ENCODE results near the gene PCDH15. TPM values are rescaled to one million over a fixed set of nuclear protein-coding genes. Genes with fewer than 3 reads are reported as not detected.

The PCDH15 gene
- total RNA-seq, 4 donors from 2014 or later: not detected

DNA sequence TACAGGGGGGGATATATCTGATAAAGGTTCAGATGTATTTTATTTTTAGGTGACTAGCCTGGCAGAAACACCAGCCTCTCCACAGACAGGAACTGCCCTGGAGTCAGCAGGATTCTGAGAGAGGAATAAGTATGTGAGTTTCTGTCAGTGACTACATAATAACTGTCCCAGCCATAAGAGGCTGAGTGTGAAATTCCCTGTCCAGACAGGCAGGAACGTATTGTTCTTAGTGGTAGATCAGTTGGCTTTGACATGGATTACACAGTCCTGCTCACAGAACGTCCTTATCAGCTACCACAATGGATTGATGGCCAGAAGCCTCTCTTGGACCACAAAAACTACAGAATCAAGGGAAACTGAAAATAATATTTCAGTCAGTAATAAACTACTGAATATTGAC lies 709.8 kb downstream of the PCDH15 start:
- TF ChIP-seq, protein P1, sequence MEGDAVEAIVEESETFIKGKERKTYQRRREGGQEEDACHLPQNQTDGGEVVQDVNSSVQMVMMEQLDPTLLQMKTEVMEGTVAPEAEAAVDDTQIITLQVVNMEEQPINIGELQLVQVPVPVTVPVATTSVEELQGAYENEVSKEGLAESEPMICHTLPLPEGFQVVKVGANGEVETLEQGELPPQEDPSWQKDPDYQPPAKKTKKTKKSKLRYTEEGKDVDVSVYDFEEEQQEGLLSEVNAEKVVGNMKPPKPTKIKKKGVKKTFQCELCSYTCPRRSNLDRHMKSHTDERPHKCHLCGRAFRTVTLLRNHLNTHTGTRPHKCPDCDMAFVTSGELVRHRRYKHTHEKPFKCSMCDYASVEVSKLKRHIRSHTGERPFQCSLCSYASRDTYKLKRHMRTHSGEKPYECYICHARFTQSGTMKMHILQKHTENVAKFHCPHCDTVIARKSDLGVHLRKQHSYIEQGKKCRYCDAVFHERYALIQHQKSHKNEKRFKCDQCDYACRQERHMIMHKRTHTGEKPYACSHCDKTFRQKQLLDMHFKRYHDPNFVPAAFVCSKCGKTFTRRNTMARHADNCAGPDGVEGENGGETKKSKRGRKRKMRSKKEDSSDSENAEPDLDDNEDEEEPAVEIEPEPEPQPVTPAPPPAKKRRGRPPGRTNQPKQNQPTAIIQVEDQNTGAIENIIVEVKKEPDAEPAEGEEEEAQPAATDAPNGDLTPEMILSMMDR (IDR thresholded peaks at IDR 0.05 in 4 of 5, conservative IDR thresholded peaks at IDR 0.05 in 1 of 5): no peak
- TF ChIP-seq POLR2A (IDR thresholded peaks at IDR 0.05): no peak
- no peak for ATAC-seq
- in situ Hi-C loops (cut with MboI; ENCODE audit: low sequenced_read_pairs in 4 of 4): no loop called here
- Histone ChIP-seq H3K4me3 (no peak overlapping the region), H3K4me1 (no peaks in the 10 kb centered on the region), H3K27me3 (no peaks in the 10 kb centered on the region), H3K27ac (no peak overlapping the region), H3K36me3 (no peaks in the 10 kb centered on the region), H3K9me3 (no peaks in the 10 kb centered on the region)
- intact Hi-C loops (cut with DNase I; ENCODE audit: low total_unique reads): no loop called here
- DNase-seq: no peak

DNA sequence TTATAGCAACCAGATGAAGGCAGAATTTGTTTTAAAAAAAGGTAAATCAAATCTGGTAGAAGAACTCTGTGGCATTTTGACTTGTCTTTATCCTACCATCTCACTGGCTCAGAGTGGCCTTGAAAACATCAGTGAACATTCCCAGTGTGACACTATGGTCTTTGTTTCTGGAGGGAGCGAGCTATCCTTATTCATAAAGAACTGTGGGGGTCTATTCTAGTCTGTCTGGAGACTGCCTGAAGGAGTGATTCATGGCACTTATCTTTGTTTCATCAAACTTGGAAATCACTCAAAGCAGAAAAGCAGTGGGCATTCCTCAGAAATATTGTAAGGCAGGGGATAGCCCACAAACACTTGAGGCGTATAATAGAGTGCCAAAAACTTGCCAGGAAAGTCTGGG lies 719.1 kb downstream of the PCDH15 start:
- ATAC-seq: no peak
- in situ Hi-C loops (cut with MboI; ENCODE audit: low sequenced_read_pairs in 4 of 4): no loop called here
- no peak for DNase-seq
- TF ChIP-seq, protein P1 (IDR thresholded peaks at IDR 0.05 in 4 of 5, conservative IDR thresholded peaks at IDR 0.05 in 1 of 5): no peak
- no peak for TF ChIP-seq POLR2A (IDR thresholded peaks at IDR 0.05)
- Histone ChIP-seq H3K36me3 (no peaks in the 10 kb centered on the region), H3K27me3 (no peaks in the 10 kb centered on the region), H3K27ac (no peak overlapping the region), H3K9me3 (no peaks in the 10 kb centered on the region), H3K4me3 (no peak overlapping the region), H3K4me1 (no peaks in the 10 kb centered on the region)
- intact Hi-C loops (cut with DNase I; ENCODE audit: low total_unique reads): no loop called here

DNA sequence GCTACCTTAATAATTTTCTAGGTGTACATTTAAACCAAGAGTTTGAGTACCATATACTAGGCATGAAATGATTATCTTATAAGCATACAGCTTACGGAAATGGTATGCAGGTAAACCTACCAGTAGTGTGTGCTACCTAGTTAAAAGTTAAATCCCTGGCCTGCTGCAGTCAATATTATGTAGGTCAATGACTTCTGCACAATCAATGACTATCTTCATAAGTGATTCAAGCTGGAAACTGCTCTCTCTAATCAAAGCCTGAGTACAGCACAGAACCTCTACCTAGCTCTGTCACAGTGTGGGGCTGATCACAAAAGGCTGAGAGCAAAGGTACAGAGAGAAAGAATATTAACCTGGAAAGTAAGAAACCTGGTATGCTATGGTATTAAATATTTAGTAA lies 733.7 kb downstream of the PCDH15 start:
- TF ChIP-seq POLR2A (IDR thresholded peaks at IDR 0.05): no peak
- TF ChIP-seq, protein P1 (IDR thresholded peaks at IDR 0.05 in 4 of 5, conservative IDR thresholded peaks at IDR 0.05 in 1 of 5): no peak
- H3K4me1 ChIP-seq: no peaks in the 10 kb centered on the region
- DNase-seq (no peak), ATAC-seq (no peak)
- no peak overlapping the region for H3K27ac ChIP-seq
- intact Hi-C loops (cut with DNase I; ENCODE audit: low total_unique reads) (no loop called here), in situ Hi-C loops (cut with MboI; ENCODE audit: low sequenced_read_pairs in 4 of 4) (no loop called here)
- H3K36me3 ChIP-seq: no peaks in the 10 kb centered on the region
- no peak overlapping the region for H3K4me3 ChIP-seq
- H3K27me3 ChIP-seq: no peaks in the 10 kb centered on the region
- H3K9me3 ChIP-seq: no peaks in the 10 kb centered on the region

DNA sequence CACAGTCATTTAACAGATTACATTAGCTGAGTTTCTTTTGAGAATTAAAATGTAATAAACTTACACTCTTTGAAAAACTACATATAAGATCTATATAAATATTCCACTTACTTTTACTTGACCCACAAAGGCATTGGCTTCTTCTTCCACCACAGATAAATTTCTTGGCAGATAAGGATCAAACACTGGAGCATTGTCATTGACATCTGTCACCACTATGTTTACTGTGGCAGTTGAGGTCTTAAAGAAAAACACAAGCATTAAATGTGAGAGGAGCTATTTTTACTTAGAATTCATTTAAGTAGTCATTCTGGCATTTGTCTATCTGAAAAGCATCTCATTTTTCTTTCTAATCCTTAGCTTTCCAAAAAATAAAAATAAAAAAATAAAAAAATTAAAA lies 734.4 kb downstream of the PCDH15 start:
- H3K4me3 ChIP-seq: no peak overlapping the region
- no peaks in the 10 kb centered on the region for H3K4me1 ChIP-seq
- H3K27ac ChIP-seq: no peak overlapping the region
- intact Hi-C loops (cut with DNase I; ENCODE audit: low total_unique reads): no loop called here
- no peak for ATAC-seq
- H3K36me3 ChIP-seq: no peaks in the 10 kb centered on the region
- no peak for DNase-seq
- H3K27me3 ChIP-seq: no peaks in the 10 kb centered on the region
- in situ Hi-C loops (cut with MboI; ENCODE audit: low sequenced_read_pairs in 4 of 4): no loop called here
- no peak for TF ChIP-seq POLR2A (IDR thresholded peaks at IDR 0.05)
- TF ChIP-seq, protein P1 (IDR thresholded peaks at IDR 0.05 in 4 of 5, conservative IDR thresholded peaks at IDR 0.05 in 1 of 5): no peak
- H3K9me3 ChIP-seq: no peaks in the 10 kb centered on the region

DNA sequence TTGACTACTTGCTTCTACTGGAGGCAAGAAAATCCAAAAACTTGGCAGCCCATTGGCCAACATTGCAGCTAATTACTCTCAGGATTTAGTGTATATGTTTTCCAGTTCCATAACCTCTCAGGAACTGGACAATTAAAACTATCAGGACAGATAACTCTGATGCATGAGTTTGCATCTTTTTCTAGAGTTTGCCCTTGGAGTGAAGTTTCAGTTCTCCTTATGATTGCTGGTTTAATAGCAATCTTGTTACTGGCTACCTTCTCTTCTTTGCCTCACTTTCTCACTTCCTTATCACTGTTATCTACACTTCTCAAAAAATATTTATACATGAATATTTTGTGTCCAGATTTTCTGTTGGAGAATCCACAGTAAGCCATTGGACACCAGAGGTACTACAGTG lies 735.9 kb downstream of the PCDH15 start:
- DNase-seq: no peak
- Histone ChIP-seq H3K4me3 (no peak overlapping the region), H3K27me3 (no peaks in the 10 kb centered on the region), H3K36me3 (no peaks in the 10 kb centered on the region), H3K9me3 (no peaks in the 10 kb centered on the region), H3K27ac (no peak overlapping the region), H3K4me1 (no peaks in the 10 kb centered on the region)
- in situ Hi-C loops (cut with MboI; ENCODE audit: low sequenced_read_pairs in 4 of 4): no loop called here
- ATAC-seq: no peak
- TF ChIP-seq, protein P1 (IDR thresholded peaks at IDR 0.05 in 4 of 5, conservative IDR thresholded peaks at IDR 0.05 in 1 of 5): no peak
- no peak for TF ChIP-seq POLR2A (IDR thresholded peaks at IDR 0.05)
- intact Hi-C loops (cut with DNase I; ENCODE audit: low total_unique reads): no loop called here
